Stimulated activated CD8-positive, alpha-beta memory T cell treated with anti-CD3 and anti-CD28 coated beads, Interleukin-15, amount 100 ng/mL, for 1 hour (primary cell): ENCODE results near the gene ALOX12.

ENCODE experiments used
- DNase-seq: peaks from one replicate; pipeline ENCODE4 v3.0.0-alpha.2; 2020; ENCODE audit warnings: low read depth

The ALOX12 gene

DNA sequence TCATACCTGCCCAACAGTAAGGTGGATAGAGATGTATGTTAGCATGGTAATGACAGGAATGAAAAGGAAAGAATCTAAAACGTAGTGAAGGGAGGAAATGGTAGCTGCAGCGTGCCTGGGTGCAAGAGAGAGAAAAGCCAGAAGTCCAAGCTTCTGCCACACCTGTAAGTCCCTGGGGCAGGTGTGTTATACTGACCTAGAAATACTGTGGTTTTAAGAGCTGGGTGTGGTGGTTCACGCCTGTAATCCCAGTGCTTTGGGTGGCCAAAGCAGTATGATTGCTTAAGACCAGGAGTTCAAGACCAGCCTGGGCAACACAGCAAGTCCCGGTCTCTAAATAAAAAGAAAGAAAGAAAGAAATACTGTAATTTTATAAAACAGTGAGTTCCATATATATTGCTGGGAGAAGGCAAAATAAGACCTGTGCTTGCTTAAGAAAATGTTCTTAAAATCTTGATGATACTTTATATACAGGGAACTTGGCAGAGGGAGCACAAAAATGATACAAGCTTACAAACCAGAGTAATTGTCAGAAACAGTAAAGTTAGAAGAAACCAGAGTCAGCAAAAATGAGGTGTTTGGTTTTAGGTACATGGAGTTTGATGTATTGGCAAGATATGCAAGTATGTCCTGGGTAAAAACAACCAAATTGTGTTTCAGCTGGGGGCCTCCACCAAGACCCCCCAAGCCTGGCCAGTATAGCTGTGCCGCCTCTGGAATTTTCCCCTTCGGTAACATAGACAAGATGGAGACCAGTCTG lies 6.6 kb downstream of the ALOX12 start:
- DNase-seq, result no peak

DNA sequence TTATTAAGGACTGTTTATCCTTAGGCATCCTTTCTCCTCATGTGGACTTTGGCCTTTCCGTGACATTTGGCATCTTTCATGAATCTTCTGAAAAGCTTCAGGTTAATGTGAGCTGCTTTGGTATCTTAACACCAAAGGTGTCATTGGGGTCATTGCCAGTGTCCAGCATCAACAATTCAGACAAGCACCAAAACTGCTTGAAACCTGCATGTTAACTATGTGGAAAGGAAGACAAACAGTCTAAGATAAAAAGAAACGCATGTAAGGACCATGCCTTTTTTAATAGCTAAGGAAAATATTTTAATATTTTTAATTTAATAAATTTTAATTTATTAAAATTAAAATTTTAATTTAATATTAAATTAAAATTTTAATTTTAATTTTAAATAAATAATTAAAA lies 7.9 kb downstream of the ALOX12 start:
- DNase-seq, result no peak

DNA sequence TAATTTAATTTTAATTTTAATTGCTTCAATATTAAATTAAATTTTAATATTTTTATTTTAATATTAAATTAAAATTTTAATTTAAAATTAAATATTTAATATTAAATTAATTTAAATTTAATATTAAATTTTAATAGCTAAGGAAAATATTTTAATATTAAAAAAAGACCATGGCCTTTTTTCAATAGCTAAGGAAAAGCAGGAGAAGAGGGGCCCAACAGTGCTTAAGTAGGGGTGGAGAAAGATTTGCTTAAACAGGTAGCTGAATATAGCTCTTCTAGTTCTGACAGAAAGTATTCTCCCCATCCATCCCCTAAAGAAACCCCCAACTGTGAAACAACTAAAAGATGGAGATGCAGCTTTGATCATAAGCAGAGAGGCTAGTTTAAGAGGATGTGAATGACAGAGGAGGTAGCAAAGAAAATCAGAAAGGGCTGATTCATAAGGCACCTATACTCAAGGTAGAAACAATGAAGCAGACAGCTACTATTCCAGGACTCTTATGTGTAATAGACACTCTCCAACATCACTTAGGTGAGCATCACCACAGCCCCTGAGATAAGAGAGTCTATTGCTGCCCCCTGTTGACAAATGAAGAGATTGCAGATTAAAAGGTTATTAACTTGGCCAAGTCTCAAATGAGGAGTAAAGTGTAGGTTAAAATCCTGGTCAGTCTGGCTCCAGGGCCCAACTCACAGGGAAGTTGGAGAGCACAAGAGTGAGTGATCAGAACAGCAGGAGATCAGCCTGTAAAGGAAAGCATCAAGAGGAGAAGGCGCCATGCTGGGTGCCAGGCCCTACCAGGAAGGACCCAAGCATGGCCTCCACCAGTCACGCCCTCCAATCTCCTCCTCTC lies 8.8 kb downstream of the ALOX12 start:
- no peak for DNase-seq

GRCh38 chr17:7005716-7006115 lies 9.9 kb downstream of the ALOX12 start:
- DNase-seq, result no peak

DNA sequence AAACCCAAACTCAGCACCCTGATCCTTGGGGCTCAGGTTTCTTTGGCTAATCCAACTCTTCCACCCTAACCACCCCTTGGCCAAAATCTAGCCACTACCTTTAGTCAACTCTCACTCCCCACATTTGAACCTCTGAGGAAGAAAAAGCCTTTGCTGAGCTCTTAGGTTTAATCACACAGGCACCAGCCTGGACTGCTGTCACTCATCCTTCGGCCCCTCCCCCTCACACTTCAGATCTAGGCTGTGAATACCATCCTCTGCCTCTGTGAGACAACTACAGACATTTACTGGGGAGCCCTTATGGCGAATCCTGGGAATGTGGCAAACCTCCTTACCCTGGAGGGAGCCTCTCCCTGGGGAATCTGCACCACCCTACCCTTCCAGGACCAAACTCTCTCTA lies 11.3 kb downstream of the ALOX12 start:
- DNase-seq, result no peak

- DNase-seq, result no peak
Observed at GRCh38 chr17:7010523-7010922, 14.7 kb downstream of the ALOX12 start.

DNA sequence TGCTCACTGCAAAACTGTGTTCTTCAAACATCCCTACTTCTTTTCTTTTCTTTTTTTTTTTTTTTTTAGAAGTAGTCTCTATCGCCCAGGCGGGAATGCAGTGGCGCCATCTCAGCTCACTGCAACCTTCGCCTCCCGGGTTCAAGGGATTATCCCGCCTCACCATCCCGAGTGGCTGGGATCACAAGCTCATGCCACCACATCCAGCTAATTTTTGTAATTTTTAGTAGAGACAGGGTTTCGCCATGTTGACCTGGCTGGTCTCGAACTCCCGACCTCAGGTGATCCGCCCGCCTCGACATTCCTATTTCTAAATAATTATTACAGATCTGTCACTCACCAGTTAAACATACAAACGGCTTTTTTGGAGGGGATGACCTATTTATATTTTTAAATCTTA lies 15.6 kb downstream of the ALOX12 start:
- no peak for DNase-seq

GRCh38 chr17:7011942-7012254 lies 16.0 kb downstream of the ALOX12 start:
- DNase-seq, result no peak

DNA sequence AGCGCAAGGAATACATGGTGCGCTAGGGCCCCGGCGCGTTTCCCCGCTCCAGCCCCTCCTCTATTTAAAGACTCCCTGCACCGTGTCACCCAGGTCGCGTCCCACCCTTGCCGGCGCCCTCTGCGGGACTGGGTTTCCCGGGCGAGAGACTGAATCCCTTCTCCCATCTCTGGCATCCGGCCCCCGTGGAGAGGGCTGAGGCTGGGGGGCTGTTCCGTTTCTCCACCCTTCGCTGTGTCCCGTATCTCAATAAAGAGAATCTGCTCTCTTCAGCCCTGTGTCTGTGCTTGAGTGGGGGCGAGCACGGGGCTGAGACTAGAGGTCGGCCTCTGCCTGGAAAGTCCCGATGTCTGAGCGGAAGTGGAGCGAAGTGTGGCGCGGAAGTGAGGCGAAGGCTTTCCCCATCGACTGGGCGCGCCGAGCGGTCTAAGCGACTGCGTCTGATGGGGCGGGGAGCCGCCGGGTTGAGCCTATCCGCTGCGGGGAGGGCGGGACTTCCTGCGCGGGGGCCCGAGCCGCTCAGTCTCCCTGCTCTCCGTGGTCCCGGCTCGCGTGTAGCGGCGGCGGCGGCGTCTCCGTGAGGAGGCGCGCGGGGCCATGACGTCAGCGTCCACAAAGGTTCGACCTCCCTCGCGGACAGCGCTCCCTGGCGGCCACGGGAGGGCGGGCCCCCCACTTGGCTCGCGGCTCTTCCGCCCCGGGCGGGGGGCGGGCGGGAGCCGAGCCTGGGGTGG lies 18.6 kb downstream of the ALOX12 start:
- DNase-seq, result peak; percentile 89

DNA sequence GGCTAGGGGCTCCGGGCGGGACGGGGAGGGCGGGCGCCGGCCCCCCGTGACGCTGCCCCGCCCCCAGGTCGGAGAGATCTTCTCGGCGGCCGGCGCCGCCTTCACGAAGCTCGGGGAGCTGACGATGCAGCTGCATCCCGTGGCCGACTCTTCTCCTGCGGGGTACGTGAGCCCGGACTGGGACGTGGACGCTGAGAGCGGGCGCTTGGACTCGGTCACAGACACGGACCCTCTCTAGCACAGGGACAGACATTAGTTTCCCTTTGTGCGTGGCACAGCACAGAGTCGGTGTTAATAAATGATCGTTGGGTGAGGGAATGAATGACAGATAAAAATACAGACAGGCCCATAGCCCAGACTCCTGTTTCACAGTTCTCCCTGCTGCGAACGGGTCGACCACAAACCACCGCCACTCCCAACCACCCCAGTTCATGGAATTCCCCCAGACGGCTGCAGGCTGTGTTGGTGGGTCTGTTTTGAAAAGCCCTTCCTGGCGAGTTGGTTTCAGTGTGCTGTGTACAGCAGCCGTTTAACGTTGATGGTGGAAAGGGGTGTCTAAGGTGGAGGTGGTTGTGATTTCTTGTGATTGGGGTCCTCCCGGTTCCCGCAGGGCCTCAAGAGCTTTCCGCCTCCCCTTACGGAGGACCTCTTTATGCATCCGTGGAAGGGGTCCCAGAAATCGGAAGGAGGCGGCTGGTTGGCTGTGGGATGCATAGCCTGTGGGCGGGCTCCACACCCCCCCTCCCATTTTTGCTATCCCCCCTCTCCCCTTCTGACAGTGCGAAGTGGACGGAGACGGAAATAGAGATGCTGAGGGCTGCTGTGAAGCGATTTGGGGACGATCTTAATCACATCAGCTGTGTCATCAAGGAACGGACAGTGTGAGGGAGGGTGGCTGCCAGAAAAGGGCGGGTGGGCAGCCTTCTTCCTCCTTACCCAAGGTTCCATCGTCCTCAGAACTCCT lies 19.4 kb downstream of the ALOX12 start:
- DNase-seq, result peak; percentile 56

- no peak for DNase-seq
Observed at GRCh38 chr17:7016418-7016817, 20.6 kb downstream of the ALOX12 start.

GRCh38 chr17:7016886-7017826 lies 21.3 kb downstream of the ALOX12 start:
- DNase-seq, result no peak

- DNase-seq, result no peak
Observed at GRCh38 chr17:7017827-7018200, 22.0 kb downstream of the ALOX12 start.

DNA sequence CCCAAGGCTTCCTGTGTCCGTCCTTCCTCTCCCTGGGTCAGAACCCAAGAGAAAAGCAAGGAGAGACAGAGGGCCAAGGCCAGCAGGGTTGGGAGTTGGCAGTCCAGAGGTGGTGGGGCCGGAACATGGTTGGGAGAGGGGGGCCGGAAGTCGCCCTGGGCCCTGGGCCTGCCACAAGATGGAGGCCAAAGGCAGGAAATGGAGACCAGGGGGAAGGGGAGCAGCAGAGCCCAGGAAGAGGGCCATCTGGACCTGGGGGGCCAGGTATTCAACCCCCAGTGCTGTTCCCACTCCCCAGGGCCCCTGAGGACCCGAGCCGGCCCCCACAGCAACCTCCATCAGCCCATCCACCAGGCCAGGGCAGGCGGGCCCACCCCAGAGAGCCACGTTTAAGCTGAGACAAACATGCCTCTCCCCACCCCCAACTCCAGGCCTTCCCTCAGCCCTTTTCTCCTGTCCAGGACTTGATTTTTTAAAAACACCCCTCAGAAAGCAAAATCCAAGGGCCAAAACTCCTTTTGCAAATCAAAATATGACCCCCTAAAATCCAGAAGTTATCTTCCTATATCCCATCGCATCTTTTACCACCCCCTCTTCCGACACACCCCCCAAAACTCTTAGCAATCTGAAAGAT lies 22.6 kb downstream of the ALOX12 start:
- DNase-seq, result no peak

- DNase-seq, result no peak
Observed at GRCh38 chr17:7019367-7019766, 23.5 kb downstream of the ALOX12 start.

GRCh38 chr17:7019839-7020519 lies 24.1 kb downstream of the ALOX12 start:
- DNase-seq, result no peak

DNA sequence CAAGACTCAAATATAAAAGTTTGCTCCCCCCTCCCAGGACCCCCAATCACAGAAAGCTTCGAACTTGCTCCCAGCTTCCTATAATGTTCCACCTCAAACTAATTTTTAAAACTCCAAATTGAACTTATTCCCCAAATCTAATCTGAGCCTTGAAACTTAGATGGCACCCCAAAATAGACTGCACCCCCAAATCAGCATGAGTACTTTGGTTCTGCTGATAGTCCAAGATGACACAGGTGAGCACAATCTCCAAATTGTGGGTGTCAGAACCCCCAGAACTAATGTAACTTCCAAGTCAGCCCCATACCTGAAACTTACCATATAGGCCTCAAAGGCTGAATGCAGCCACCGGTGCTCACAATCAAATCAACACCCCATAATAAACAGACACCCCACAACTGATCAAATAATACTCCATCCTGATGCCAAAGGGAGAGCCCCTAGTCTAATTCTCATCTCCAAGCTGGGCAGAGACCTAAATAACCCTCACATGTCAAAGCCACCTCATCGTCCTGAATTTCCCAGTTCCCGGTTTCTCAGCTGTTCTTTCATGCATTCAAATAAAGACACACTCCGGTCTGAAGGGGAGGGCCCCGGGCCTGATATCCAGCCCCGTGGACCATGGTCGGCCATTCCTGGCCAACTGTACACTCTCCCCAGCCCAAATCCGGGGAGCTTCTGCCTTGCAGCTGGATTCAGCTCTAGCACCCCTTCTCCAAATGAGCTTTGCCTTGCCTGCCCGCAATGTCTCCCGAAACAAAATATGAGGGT lies 25.2 kb downstream of the ALOX12 start:
- DNase-seq, result no peak

- DNase-seq, result peak; percentile 64
Observed at GRCh38 chr17:7021993-7022778, 26.3 kb downstream of the ALOX12 start.
